PC-9 (cell line): ENCODE results near the gene USP12. TPM values are rescaled to one million over a fixed set of nuclear protein-coding genes. Genes with fewer than 3 reads are reported as not detected.

Experiments used
- BruUV-seq: library from RNA; stranded (reverse); fragments of 400-500 nt; replicated peaks from 2 replicates; lab custom pipeline; 2021; lab: Mats Ljungman, UMichigan
- CTCF ChIA-PET: fragments of 300-600 bp; sonication (Branson Sonifier 250); formaldehyde crosslinking; loops from one replicate; lab custom pipeline; 2022; ENCODE audit warnings: antibody characterized with exemption; lab: Charles Lee
- POLR2A ChIA-PET: fragments of 300-600 bp; sonication (Branson Sonifier 250); formaldehyde crosslinking; loops from one replicate; lab custom pipeline; 2022; ENCODE audit warnings: antibody characterized with exemption; ENCODE audit not compliant: unreplicated experiment; lab: Charles Lee
- DNase-seq, 2 experiments: peaks; one replicate each; pipeline versions ENCODE4 v3.0.0 to v3.0.0-alpha.2; 2015 to 2022; ENCODE audit warnings: mixed read lengths in 1 of 2
- H2AFZ ChIP-seq: fragments of 200-600 bp; sonication (generic); 2 replicates; pipeline ENCODE4 v1.8.1; 2017; ENCODE audit warnings: antibody characterized with exemption
- H3F3A ChIP-seq: fragments of 200-600 bp; sonication (generic); 2 replicates; pipeline ENCODE4 v1.8.1; 2017; ENCODE audit warnings: antibody characterized with exemption, mild to moderate bottlenecking, low read depth; ENCODE audit not compliant: insufficient read depth
- H3K27ac ChIP-seq: fragments of 200-600 bp; sonication (generic); 2 replicates; pipeline ENCODE4 v1.6.1; 2016; ENCODE audit warnings: mixed run types
- H3K27me3 ChIP-seq: fragments of 200-600 bp; sonication (generic); 2 replicates; pipeline ENCODE4 v1.6.1; 2016; ENCODE audit warnings: low read depth, mixed run types; ENCODE audit not compliant: insufficient read depth
- H3K36me3 ChIP-seq: fragments of 200-600 bp; sonication (generic); 2 replicates; pipeline ENCODE4 v1.6.1; 2016; ENCODE audit warnings: low read depth, mixed run types
- H3K4me1 ChIP-seq: fragments of 200-600 bp; sonication (generic); replicated peaks from 2 replicates; pipeline ENCODE4 v1.6.1; 2016; ENCODE audit warnings: mixed run types; ENCODE audit not compliant: insufficient read depth
- H3K4me2 ChIP-seq: fragments of 200-600 bp; sonication (generic); 2 replicates; pipeline ENCODE4 v1.6.1; 2017; ENCODE audit warnings: mixed run types
- H3K4me3 ChIP-seq: fragments of 200-600 bp; sonication (generic); 2 replicates; pipeline ENCODE4 v1.6.1; 2016; ENCODE audit warnings: mixed run types
- H3K79me2 ChIP-seq: fragments of 200-600 bp; sonication (generic); 2 replicates; pipeline ENCODE4 v1.6.1; 2017; ENCODE audit warnings: low read depth, mixed run types
- H3K9me2 ChIP-seq: fragments of 200-600 bp; sonication (generic); 2 replicates; pipeline ENCODE4 v1.8.1; 2017; ENCODE audit warnings: mild to moderate bottlenecking; ENCODE audit not compliant: insufficient read depth
- H3K9me3 ChIP-seq: fragments of 200-600 bp; sonication (generic); 2 replicates; pipeline ENCODE4 v1.8.1; 2016; ENCODE audit warnings: low read depth; ENCODE audit not compliant: insufficient read depth
- H4K20me1 ChIP-seq: fragments of 200-600 bp; sonication (generic); 2 replicates; pipeline ENCODE4 v1.8.1; 2017; ENCODE audit not compliant: insufficient read depth
- CTCF ChIP-seq: fragments of 200-600 bp; sonication (generic); conservative IDR thresholded peaks from 2 replicates; pipeline ENCODE4 v1.6.1; 2017; ENCODE audit warnings: mixed run types, antibody characterized with exemption, mild to moderate bottlenecking, moderate library complexity
- EZH2 ChIP-seq: fragments of 200-600 bp; sonication (generic); IDR thresholded peaks from 2 replicates; pipeline ENCODE4 v1.8.0; 2017; ENCODE audit warnings: antibody characterized with exemption, low read depth
- intact Hi-C: fragments of 100-400 bp; cut with micrococcal nuclease; formaldehyde crosslinking; loops from one replicate; pipeline ENCODE4 v1.10.0; 2022; ENCODE audit not compliant: unreplicated experiment
- total RNA-seq: library from RNA; stranded (reverse); gene quantifications from 2 replicates; pipeline ENCODE4 v1.2.3, GENCODE V29; 2021

Gene USP12
- total RNA-seq, 1 experiment from 2014 or later, result 20.8 TPM

DNA sequence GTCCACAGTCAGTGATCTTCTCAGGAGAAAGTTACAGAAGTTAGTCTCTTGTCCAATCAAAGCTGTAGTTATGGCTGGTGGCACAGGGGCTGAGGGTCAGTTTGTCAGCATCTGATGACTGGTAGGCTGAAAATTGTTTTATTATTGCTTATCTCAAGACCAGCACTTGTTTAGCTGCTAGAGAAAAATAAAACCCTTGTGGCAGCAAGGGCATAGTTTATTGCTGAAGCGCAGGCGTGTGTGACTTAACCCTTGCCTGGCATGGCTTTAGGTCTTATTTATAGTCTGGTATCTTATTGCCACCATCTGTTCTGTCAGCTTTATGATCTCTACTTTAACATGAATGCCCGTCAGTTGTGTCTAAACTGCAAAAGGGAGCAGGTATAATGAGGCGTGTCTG lies 154.7 kb downstream of the USP12 start:
- no peak for DNase-seq
- ChIA-PET CTCF (no interaction called here), POLR2A (no interaction called here)
- TF ChIP-seq CTCF (no peak), EZH2 (no peak)
- intact Hi-C loops, result no loop called here
- H3K79me2 ChIP-seq, result no peaks in the 10 kb centered on the region
- H3K9me2 ChIP-seq, result no peaks in the 10 kb centered on the region
- no peaks in the 10 kb centered on the region for H3K36me3 ChIP-seq
- H3K4me2 ChIP-seq, result no peak overlapping the region
- H4K20me1 ChIP-seq, result no peaks in the 10 kb centered on the region
- H3F3A ChIP-seq, result peaks cover 18% of the 10 kb centered on the region
- BruUV-seq, result no TSS peak
- no peak overlapping the region for H3K4me3 ChIP-seq
- no peak overlapping the region for H2AFZ ChIP-seq
- no peaks in the 10 kb centered on the region for H3K27me3 ChIP-seq
- H3K9me3 ChIP-seq, result no peaks in the 10 kb centered on the region
- no peak overlapping the region for H3K27ac ChIP-seq
- H3K4me1 ChIP-seq, result peaks cover 25% of the 10 kb centered on the region

Other genes starting within 250 kb of the USP12 start
- 711 and 754 TPM in 2 replicates for gene RPL21, start 79.7 kb upstream of the USP12 start, total RNA-seq
- gene RASL11A, start 99.0 kb upstream of the USP12 start, total RNA-seq, result 2.0 and 3.8 TPM in 2 replicates